GM18907 (cell line): ENCODE results near the gene KIAA1217.
"Not testable (repeated sequence)": the region's sequence is repeated elsewhere in the genome, so short reads cannot be mapped to it uniquely, and the experiment has no call there.

Experiments used
- ATAC-seq: cut with Tn5 transposase; IDR thresholded peaks from one replicate; pipeline ENCODE4 v1.9.1; 2021; ENCODE audit warnings: mild to moderate bottlenecking, moderate library complexity; ENCODE audit not compliant: unreplicated experiment

KIAA1217 gene

GRCh38 chr10:24337723-24338122 is 128.8 kb downstream of the KIAA1217 start:
- ATAC-seq = not testable (repeated sequence)

- ATAC-seq = no peak
Measured at GRCh38 chr10:24339387-24339786, 130.4 kb downstream of the KIAA1217 start.

- ATAC-seq = no peak
Measured at GRCh38 chr10:24340446-24340845, 131.5 kb downstream of the KIAA1217 start.

- no peak for ATAC-seq
Measured at GRCh38 chr10:24340883-24341282, 131.9 kb downstream of the KIAA1217 start.

GRCh38 chr10:24341371-24341770 is 132.4 kb downstream of the KIAA1217 start:
- ATAC-seq = no peak

GRCh38 chr10:24341897-24342296 is 133.0 kb downstream of the KIAA1217 start:
- ATAC-seq = no peak

GRCh38 chr10:24343686-24344085 is 134.7 kb downstream of the KIAA1217 start:
- no peak for ATAC-seq

- no peak for ATAC-seq
Measured at GRCh38 chr10:24344279-24344678, 135.3 kb downstream of the KIAA1217 start.

- no peak for ATAC-seq
Measured at GRCh38 chr10:24344695-24345463, 135.9 kb downstream of the KIAA1217 start.

- no peak for ATAC-seq
Measured at GRCh38 chr10:24346877-24347519, 138.1 kb downstream of the KIAA1217 start.

GRCh38 chr10:24349379-24350001 is 140.6 kb downstream of the KIAA1217 start:
- ATAC-seq = no peak

GRCh38 chr10:24350070-24350921 is 141.4 kb downstream of the KIAA1217 start:
- no peak for ATAC-seq

GRCh38 chr10:24350922-24351225 is 141.9 kb downstream of the KIAA1217 start:
- not testable (repeated sequence) for ATAC-seq

GRCh38 chr10:24351961-24352360 is 143.0 kb downstream of the KIAA1217 start:
- no peak for ATAC-seq

- ATAC-seq = no peak
Measured at GRCh38 chr10:24352399-24352798, 143.5 kb downstream of the KIAA1217 start.

- no peak for ATAC-seq
Measured at GRCh38 chr10:24353319-24353718, 144.4 kb downstream of the KIAA1217 start.

GRCh38 chr10:24355056-24355688 is 146.2 kb downstream of the KIAA1217 start:
- no peak for ATAC-seq

- no peak for ATAC-seq
Measured at GRCh38 chr10:24357344-24358004, 148.5 kb downstream of the KIAA1217 start.

- no peak for ATAC-seq
Measured at GRCh38 chr10:24358022-24358421, 149.1 kb downstream of the KIAA1217 start.
